Activated CD8-positive, alpha-beta memory T cell treated with anti-CD3 and anti-CD28 coated beads for 36 hours (primary cell): Measurements from ENCODE around the gene PHF21B. TPM values are rescaled to one million over a fixed set of nuclear protein-coding genes. Genes with fewer than 3 reads are reported as not detected.

Source experiments
- CTCF ChIA-PET: fragments of 350-600 bp; sonication (Branson Sonifier 250); formaldehyde crosslinking; loops from one replicate; lab custom pipeline; 2021; ENCODE audit warnings: antibody characterized with exemption; lab: Charles Lee
- POLR2A ChIA-PET: fragments of 350-600 bp; sonication (Branson Sonifier 250); formaldehyde crosslinking; loops from one replicate; lab custom pipeline; 2021; ENCODE audit warnings: antibody characterized with exemption; lab: Charles Lee
- total RNA-seq, 2 experiments: library from RNA; stranded (reverse); gene quantifications; one replicate each; pipeline ENCODE4 v1.2.3, GENCODE V29; 2021

The PHF21B gene
- total RNA-seq, 2 experiments from 2014 or later, result 0.53 TPM; not detected in 1

DNA sequence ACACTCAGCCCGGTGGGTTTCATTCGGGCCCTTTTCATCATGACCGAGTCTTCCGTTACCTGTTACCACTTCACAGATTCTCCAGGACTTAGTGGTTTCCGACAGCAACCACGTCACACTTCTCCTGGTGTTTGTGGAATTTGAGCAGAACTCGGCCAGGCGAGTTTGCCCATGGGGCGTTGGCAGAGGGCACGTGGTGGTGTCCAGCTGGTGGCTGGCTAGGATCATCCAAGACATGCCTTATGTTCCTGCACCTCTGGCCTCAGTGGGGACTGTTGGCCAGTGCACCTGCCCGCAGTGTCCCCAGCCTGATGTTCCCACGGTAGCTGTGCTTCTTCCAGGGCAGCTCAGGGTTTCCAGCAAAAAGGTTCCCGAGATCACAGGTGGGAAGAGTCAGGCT, 170.1 kb downstream of the PHF21B start:
- ChIA-PET POLR2A (no interaction called here), CTCF (interaction anchor here (1.2 kb wide), 1 partner anchor 11 kb away, joined by 6 read pairs; no protein-coding TSS in a partner anchor)

- POLR2A ChIA-PET, result no interaction called here
- CTCF ChIA-PET, result no interaction called here
Measured at GRCh38 chr22:44839061-44839460, 170.7 kb downstream of the PHF21B start.

- ChIA-PET CTCF (no interaction called here), POLR2A (no interaction called here)
Measured at GRCh38 chr22:44838316-44839016, 171.3 kb downstream of the PHF21B start.

DNA sequence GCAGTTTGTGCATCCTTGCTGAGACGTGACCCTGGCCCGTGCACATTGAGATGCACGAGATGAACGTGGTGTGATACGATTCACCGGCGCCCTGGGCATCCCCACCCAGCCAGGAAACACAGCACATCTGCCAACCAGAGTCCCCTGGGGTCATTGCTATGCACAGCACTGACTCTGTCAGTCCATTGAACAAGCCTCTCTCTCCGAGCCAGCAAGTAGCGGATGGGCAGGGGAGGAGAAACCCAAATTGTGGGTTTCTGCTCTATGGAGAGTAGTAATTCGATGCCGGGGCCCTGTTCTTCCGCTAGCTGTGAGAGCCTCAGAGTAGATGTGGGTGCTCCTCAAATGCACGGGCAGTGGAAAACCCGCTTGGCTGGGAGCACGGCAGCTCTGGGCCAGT, 172.3 kb downstream of the PHF21B start:
- POLR2A ChIA-PET, result no interaction called here
- CTCF ChIA-PET, result no interaction called here

- ChIA-PET POLR2A (no interaction called here), CTCF (no interaction called here)
Measured at GRCh38 chr22:44834065-44834464, 175.7 kb downstream of the PHF21B start.

- POLR2A ChIA-PET, result no interaction called here
Measured at GRCh38 chr22:44831885-44832284, 177.9 kb downstream of the PHF21B start.

More at GRCh38 chr22:44831885-44832284, 177.9 kb downstream of the PHF21B start:
- CTCF ChIA-PET, result no interaction called here

Other genes starting within 250 kb of the PHF21B start
- gene NUP50, start 153.9 kb upstream of the PHF21B start, total RNA-seq, result 100 to 1,000 TPM; 158 to 166 TPM
- 10 to 100 TPM; 38.1 to 41.3 TPM for gene KIAA0930, start 230.9 kb upstream of the PHF21B start, total RNA-seq